Natural killer cell (primary cell): ENCODE measurements around the gene SUSD1. TPM values are rescaled to one million over a fixed set of nuclear protein-coding genes. Genes with fewer than 3 reads are reported as not detected.

Source experiments
- ATAC-seq, 3 donors: fragments of 150-1000 bp in 2 of 3; fragments of 200-7000 bp in 1 of 3; cut with Tn5 transposase; 1 replicate in 1 of 3; 2 replicates in 2 of 3; pipeline ENCODE4 v1.10.0; 2021; ENCODE audit warnings: mild to moderate bottlenecking in 2 of 3, moderate library complexity in 2 of 3
- DNase-seq, 2 donors: peaks; one replicate each; pipeline versions ENCODE4 v3.0.0 to v3.0.0-alpha.2; 2013 to 2021; ENCODE audit warnings: mixed read lengths in 1 of 2
- H3K27ac ChIP-seq: one replicate; pipeline ENCODE4 v1.5.1; 2013; ENCODE audit warnings: mild to moderate bottlenecking, low read length
- H3K27me3 ChIP-seq: one replicate; pipeline ENCODE4 v1.6.1; 2013; ENCODE audit warnings: low read length; ENCODE audit not compliant: control insufficient read depth, insufficient read depth
- H3K36me3 ChIP-seq: one replicate; pipeline ENCODE4 v1.6.1; 2013; ENCODE audit warnings: low read length; ENCODE audit not compliant: control insufficient read depth, insufficient read depth
- H3K4me1 ChIP-seq: one replicate; pipeline ENCODE4 v1.6.1; 2013; ENCODE audit warnings: low read length; ENCODE audit not compliant: control insufficient read depth, insufficient read depth
- H3K4me3 ChIP-seq: one replicate; pipeline ENCODE4 v1.5.1; 2013; ENCODE audit warnings: low read length
- H3K9me3 ChIP-seq: one replicate; pipeline ENCODE4 v1.6.1; 2013; ENCODE audit warnings: low read length; ENCODE audit not compliant: control insufficient read depth, insufficient read depth
- H3K27ac Mint-ChIP-seq, 2 donors: one replicate each; pipeline ENCODE4 v1.8.0; 2022; ENCODE audit warnings: mild to moderate bottlenecking in 2 of 2, mixed read lengths in 2 of 2, moderate library complexity in 1 of 2
- H3K27me3 Mint-ChIP-seq, 2 donors: one replicate each; pipeline ENCODE4 v1.8.0; 2022; ENCODE audit warnings: low read depth in 2 of 2, mixed read lengths in 2 of 2
- H3K36me3 Mint-ChIP-seq: one replicate; pipeline ENCODE4 v1.8.0; 2022; ENCODE audit warnings: mixed read lengths
- H3K4me1 Mint-ChIP-seq, 2 donors: one replicate each; pipeline ENCODE4 v1.8.0; 2022; ENCODE audit warnings: mixed read lengths in 2 of 2
- H3K4me3 Mint-ChIP-seq: one replicate; pipeline ENCODE4 v1.8.0; 2022; ENCODE audit warnings: mild to moderate bottlenecking, moderate library complexity, mixed read lengths
- H3K9me3 Mint-ChIP-seq, 2 donors: one replicate each; pipeline ENCODE4 v1.8.0; 2022; ENCODE audit warnings: mixed read lengths in 2 of 2
- intact Hi-C: fragments of 100-400 bp; cut with micrococcal nuclease; formaldehyde crosslinking; loops from one replicate; pipeline ENCODE4 v1.14.2; 2022
- total RNA-seq, 4 donors: library from RNA; stranded (reverse); fragments of 120-200 nt in 1 of 4; gene quantifications; one replicate each; pipeline versions ENCODE4 v1.2.3 to v1.2.4, GENCODE V29; 2013 to 2022
- TF ChIP-seq, protein P1 (sequence below): fragments of 200-600 bp; IDR thresholded peaks from one replicate; pipeline ENCODE4 v1.8.0; 2022; ENCODE audit warnings: antibody characterized with exemption

The SUSD1 gene
- total RNA-seq, 3 donors from 2014 or later (not counting 1 experiment from before 2014, with no cell fraction given), result 74.1 to 97.4 (median 86.9) TPM

DNA sequence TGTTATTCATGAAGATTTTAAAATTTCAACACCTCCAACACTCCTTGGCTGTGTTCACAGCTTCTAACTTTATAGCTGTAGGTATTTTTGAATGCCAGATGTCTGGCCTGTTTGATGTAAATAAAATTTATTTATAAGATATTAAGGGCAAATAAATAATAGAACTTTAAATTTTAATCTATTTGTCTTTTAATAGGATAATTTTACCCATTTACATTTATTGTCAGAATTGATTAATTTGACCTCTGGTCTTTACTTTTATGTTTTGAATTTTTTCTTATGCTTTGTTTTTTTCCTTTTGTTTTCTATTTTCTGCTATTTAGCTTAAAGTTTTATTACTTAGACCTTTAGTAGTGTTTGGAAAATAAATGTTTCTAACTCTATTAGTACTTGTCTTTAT lies 183.9 kb downstream of the SUSD1 start:
- DNase-seq (no peak), ATAC-seq (no peak)
- Mint-ChIP-seq H3K9me3 (no peaks in the 10 kb centered on the region), H3K27me3 (peaks cover 0 to 7% of the 10 kb centered on the region in 2 donors), H3K27ac (no peak overlapping the region), H3K36me3 (no peaks in the 10 kb centered on the region), H3K4me3 (no peak overlapping the region), H3K4me1 (peaks cover 12 to 35% of the 10 kb centered on the region in 2 donors)
- intact Hi-C loops, result no loop called here
- TF ChIP-seq, protein P1, sequence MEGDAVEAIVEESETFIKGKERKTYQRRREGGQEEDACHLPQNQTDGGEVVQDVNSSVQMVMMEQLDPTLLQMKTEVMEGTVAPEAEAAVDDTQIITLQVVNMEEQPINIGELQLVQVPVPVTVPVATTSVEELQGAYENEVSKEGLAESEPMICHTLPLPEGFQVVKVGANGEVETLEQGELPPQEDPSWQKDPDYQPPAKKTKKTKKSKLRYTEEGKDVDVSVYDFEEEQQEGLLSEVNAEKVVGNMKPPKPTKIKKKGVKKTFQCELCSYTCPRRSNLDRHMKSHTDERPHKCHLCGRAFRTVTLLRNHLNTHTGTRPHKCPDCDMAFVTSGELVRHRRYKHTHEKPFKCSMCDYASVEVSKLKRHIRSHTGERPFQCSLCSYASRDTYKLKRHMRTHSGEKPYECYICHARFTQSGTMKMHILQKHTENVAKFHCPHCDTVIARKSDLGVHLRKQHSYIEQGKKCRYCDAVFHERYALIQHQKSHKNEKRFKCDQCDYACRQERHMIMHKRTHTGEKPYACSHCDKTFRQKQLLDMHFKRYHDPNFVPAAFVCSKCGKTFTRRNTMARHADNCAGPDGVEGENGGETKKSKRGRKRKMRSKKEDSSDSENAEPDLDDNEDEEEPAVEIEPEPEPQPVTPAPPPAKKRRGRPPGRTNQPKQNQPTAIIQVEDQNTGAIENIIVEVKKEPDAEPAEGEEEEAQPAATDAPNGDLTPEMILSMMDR, result no peak
- H3K4me1 ChIP-seq, result peaks cover 27% of the 10 kb centered on the region
- no peaks in the 10 kb centered on the region for H3K27me3 ChIP-seq
- no peaks in the 10 kb centered on the region for H3K9me3 ChIP-seq
- no peaks in the 10 kb centered on the region for H3K36me3 ChIP-seq
- no peak overlapping the region for H3K4me3 ChIP-seq
- no peak overlapping the region for H3K27ac ChIP-seq

Other genes with a start within 250 kb of the SUSD1 start
- gene PTBP3, start 158.3 kb upstream of the SUSD1 start, total RNA-seq, result 100 to 1,000 TPM; 135 to 156 (median 140) TPM
- 10 to 100 TPM in 1 of 3 donors, 1 to 10 TPM in 2; 7.9 to 18.3 (median 8.6) TPM for gene HSDL2, start 204.8 kb upstream of the SUSD1 start, total RNA-seq